Gastroesophageal sphincter (tissue), 3 donors: ENCODE measurements around the gene KDM4C.

ENCODE experiments used
- CTCF ChIP-seq, 4 experiments: fragments of 200-600 bp in 2 of 4; fragments of 450-650 bp in 2 of 4; sonication (generic) in 1 of 4; IDR thresholded peaks; one replicate each; pipeline ENCODE4 v1.5.1; 2017 to 2019; ENCODE audit warnings: antibody characterized with exemption in 4 of 4, mild to moderate bottlenecking in 2 of 4, moderate library complexity in 2 of 4
- POLR2A ChIP-seq, 2 donors: fragments of 450-650 bp; IDR thresholded peaks; one replicate each; pipeline ENCODE4 v1.6.1; 2017; ENCODE audit warnings: antibody characterized with exemption in 2 of 2, mild to moderate bottlenecking in 2 of 2, moderate library complexity in 1 of 2

- TF ChIP-seq CTCF (IDR thresholded peaks at IDR 0.05): no peak
- TF ChIP-seq POLR2A (IDR thresholded peaks at IDR 0.05): no peak
Observed at GRCh38 chr9:6956879-6957278, 199.1 kb downstream of the KDM4C start.
